ENCODE results near the gene KNL1. TPM values are rescaled to one million over a fixed set of nuclear protein-coding genes. Genes with fewer than 3 reads are reported as not detected.

The KNL1 gene
- total and polyA plus RNA-seq, 4 donors = 1.5 to 38.5 (median 2.9) TPM

DNA sequence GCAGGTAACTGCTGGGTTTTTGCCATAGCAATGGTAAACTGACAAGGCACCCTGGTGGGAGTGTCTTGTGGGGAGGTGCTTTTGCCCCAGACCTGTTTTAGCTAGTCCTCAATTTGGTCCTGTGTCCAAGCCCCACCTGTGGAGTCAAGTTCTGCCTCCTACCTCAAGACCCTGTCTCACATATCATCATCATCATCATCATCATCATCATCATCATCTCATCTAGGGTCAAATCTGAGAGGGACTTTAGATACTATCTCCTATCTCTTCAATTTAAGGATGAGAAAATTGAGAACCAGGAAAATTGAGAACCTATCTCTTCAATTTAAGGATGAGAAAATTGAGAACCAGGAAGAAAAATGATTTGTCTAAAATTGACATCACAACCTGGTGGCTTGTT, 9.9 kb downstream of the KNL1 start (continued):
- TF ChIP-seq, protein P1, sequence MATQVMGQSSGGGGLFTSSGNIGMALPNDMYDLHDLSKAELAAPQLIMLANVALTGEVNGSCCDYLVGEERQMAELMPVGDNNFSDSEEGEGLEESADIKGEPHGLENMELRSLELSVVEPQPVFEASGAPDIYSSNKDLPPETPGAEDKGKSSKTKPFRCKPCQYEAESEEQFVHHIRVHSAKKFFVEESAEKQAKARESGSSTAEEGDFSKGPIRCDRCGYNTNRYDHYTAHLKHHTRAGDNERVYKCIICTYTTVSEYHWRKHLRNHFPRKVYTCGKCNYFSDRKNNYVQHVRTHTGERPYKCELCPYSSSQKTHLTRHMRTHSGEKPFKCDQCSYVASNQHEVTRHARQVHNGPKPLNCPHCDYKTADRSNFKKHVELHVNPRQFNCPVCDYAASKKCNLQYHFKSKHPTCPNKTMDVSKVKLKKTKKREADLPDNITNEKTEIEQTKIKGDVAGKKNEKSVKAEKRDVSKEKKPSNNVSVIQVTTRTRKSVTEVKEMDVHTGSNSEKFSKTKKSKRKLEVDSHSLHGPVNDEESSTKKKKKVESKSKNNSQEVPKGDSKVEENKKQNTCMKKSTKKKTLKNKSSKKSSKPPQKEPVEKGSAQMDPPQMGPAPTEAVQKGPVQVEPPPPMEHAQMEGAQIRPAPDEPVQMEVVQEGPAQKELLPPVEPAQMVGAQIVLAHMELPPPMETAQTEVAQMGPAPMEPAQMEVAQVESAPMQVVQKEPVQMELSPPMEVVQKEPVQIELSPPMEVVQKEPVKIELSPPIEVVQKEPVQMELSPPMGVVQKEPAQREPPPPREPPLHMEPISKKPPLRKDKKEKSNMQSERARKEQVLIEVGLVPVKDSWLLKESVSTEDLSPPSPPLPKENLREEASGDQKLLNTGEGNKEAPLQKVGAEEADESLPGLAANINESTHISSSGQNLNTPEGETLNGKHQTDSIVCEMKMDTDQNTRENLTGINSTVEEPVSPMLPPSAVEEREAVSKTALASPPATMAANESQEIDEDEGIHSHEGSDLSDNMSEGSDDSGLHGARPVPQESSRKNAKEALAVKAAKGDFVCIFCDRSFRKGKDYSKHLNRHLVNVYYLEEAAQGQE (IDR thresholded peaks at IDR 0.05) = no peak
- TF ChIP-seq, protein P2, sequence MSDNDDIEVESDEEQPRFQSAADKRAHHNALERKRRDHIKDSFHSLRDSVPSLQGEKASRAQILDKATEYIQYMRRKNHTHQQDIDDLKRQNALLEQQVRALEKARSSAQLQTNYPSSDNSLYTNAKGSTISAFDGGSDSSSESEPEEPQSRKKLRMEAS (IDR thresholded peaks at IDR 0.05) = no peak

DNA sequence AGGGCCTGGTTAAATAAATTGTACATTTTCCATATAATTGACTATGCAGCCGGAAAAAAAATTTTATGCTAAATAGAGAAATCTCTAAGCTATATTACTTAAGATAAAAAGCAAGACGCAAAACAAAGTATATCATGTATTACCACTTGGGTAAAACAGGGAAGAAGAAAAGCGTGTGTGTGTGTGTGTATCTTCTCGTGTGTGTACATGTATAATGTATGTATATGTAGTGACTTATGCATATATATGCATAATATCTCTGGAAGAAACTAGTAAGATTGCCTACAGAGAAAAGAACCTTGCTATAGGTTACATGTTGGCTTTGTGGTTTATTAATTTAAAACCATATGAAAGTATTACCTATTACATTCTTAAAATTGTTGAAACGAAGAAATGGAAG, 19.0 kb downstream of the KNL1 start:
- Histone ChIP-seq H3K27me3 (ENCODE audit: control insufficient read depth in 4 of 4, insufficient read depth in 4 of 4, low read length in 3 of 4) (no peaks in the 10 kb centered on the region), H3K9me3 (ENCODE audit: control insufficient read depth in 4 of 4, low read length in 3 of 4) (no peaks in the 10 kb centered on the region), H3K4me1 (ENCODE audit: control insufficient read depth in 4 of 4, insufficient read depth in 4 of 4, low read length in 3 of 4) (no peaks in the 10 kb centered on the region), H3K27ac (ENCODE audit: low read depth in 1 of 2, low read length in 2 of 2) (no peak overlapping the region), H3K4me3 (ENCODE audit: low read depth in 1 of 3, low read length in 3 of 3) (no peak overlapping the region), H3K36me3 (ENCODE audit: control insufficient read depth in 4 of 4, insufficient read depth in 3 of 4, low read depth in 1 of 4, low read length in 3 of 4) (no peaks in the 10 kb centered on the region), H3K9ac (ENCODE audit: low read depth in 1 of 2, low read length in 2 of 2) (no peak overlapping the region)
- WGBS = 86% methylated on average over 5 of the region's 5 CpGs
- DNase-seq (ENCODE audit: low spot score) = no peak
- no peak for TF ChIP-seq JUND (IDR thresholded peaks at IDR 0.05)
- no peak for TF ChIP-seq TAF1 (conservative IDR thresholded peaks at IDR 0.05)
- no peak for TF ChIP-seq SP1 (IDR thresholded peaks at IDR 0.05)
- TF ChIP-seq, protein P1 (IDR thresholded peaks at IDR 0.05) = no peak
- TF ChIP-seq NR2F2 (IDR thresholded peaks at IDR 0.05) = no peak
- no peak for TF ChIP-seq FOXA1 (IDR thresholded peaks at IDR 0.05)
- no peak for TF ChIP-seq HNF4A (conservative IDR thresholded peaks at IDR 0.05)
- no peak for TF ChIP-seq YY1 (IDR thresholded peaks at IDR 0.05)
- TF ChIP-seq, protein P3, sequence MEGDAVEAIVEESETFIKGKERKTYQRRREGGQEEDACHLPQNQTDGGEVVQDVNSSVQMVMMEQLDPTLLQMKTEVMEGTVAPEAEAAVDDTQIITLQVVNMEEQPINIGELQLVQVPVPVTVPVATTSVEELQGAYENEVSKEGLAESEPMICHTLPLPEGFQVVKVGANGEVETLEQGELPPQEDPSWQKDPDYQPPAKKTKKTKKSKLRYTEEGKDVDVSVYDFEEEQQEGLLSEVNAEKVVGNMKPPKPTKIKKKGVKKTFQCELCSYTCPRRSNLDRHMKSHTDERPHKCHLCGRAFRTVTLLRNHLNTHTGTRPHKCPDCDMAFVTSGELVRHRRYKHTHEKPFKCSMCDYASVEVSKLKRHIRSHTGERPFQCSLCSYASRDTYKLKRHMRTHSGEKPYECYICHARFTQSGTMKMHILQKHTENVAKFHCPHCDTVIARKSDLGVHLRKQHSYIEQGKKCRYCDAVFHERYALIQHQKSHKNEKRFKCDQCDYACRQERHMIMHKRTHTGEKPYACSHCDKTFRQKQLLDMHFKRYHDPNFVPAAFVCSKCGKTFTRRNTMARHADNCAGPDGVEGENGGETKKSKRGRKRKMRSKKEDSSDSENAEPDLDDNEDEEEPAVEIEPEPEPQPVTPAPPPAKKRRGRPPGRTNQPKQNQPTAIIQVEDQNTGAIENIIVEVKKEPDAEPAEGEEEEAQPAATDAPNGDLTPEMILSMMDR (IDR thresholded peaks at IDR 0.05; ENCODE audit: low read depth, low read length, missing input control) = no peak
- no peak for TF ChIP-seq RAD21 (IDR thresholded peaks at IDR 0.05)
- TF ChIP-seq, protein P4, sequence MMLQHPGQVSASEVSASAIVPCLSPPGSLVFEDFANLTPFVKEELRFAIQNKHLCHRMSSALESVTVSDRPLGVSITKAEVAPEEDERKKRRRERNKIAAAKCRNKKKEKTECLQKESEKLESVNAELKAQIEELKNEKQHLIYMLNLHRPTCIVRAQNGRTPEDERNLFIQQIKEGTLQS (IDR thresholded peaks at IDR 0.05) = no peak
- TF ChIP-seq, protein P5, sequence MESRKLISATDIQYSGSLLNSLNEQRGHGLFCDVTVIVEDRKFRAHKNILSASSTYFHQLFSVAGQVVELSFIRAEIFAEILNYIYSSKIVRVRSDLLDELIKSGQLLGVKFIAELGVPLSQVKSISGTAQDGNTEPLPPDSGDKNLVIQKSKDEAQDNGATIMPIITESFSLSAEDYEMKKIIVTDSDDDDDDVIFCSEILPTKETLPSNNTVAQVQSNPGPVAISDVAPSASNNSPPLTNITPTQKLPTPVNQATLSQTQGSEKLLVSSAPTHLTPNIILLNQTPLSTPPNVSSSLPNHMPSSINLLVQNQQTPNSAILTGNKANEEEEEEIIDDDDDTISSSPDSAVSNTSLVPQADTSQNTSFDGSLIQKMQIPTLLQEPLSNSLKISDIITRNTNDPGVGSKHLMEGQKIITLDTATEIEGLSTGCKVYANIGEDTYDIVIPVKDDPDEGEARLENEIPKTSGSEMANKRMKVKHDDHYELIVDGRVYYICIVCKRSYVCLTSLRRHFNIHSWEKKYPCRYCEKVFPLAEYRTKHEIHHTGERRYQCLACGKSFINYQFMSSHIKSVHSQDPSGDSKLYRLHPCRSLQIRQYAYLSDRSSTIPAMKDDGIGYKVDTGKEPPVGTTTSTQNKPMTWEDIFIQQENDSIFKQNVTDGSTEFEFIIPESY (IDR thresholded peaks at IDR 0.05) = no peak
- TF ChIP-seq RXRA (IDR thresholded peaks at IDR 0.05) = no peak
- no peak for TF ChIP-seq EGR1 (IDR thresholded peaks at IDR 0.05; ENCODE audit: low read depth in 2 of 2)
- TF ChIP-seq, protein P2 (IDR thresholded peaks at IDR 0.05) = no peak
